Tibial nerve (tissue), 4 donors: ENCODE measurements around the gene PROM2. TPM values are rescaled to one million over a fixed set of nuclear protein-coding genes. Genes with fewer than 3 reads are reported as not detected.

Experiments used
- DNase-seq, 2 donors: peaks; one replicate each; pipeline ENCODE4 v3.0.0-alpha.2; 2019; ENCODE audit warnings: low spot score in 2 of 2
- H3K27ac ChIP-seq, 4 donors: fragments of 200-600 bp; sonication (generic) in 3 of 4; one replicate each; pipeline ENCODE4 v1.5.1; 2017 to 2019; ENCODE audit warnings: mild to moderate bottlenecking in 1 of 4
- H3K27me3 ChIP-seq, 2 donors: fragments of 200-600 bp; sonication (generic) in 1 of 2; one replicate each; pipeline versions ENCODE4 v1.5.1 to v1.6.0; 2017 to 2019
- H3K36me3 ChIP-seq, 3 donors: fragments of 200-600 bp; sonication (generic); one replicate each; pipeline ENCODE4 v1.5.1; 2018 to 2019
- H3K4me1 ChIP-seq, 4 donors: fragments of 200-600 bp; sonication (generic) in 3 of 4; one replicate each; pipeline ENCODE4 v1.5.1; 2017 to 2019
- H3K4me3 ChIP-seq, 4 donors: fragments of 200-600 bp; sonication (generic) in 3 of 4; one replicate each; pipeline ENCODE4 v1.5.1; 2017 to 2019; ENCODE audit warnings: mild to moderate bottlenecking in 1 of 4, moderate library complexity in 1 of 4
- H3K9me3 ChIP-seq, 4 donors: fragments of 200-600 bp; sonication (generic) in 3 of 4; one replicate each; pipeline ENCODE4 v1.5.1; 2017 to 2019
- CTCF ChIP-seq, 5 experiments: fragments of 200-600 bp in 3 of 5; fragments of 450-650 bp in 2 of 5; sonication (generic) in 3 of 5; IDR thresholded peaks; one replicate each; pipeline ENCODE4 v1.5.1; 2016 to 2019; ENCODE audit warnings: antibody characterized with exemption in 5 of 5, mild to moderate bottlenecking in 3 of 5, moderate library complexity in 2 of 5
- EP300 ChIP-seq, 2 donors: sonication (generic); formaldehyde crosslinking; IDR thresholded peaks; one replicate each; pipeline ENCODE4 v1.6.1; 2017; ENCODE audit warnings: antibody characterized with exemption in 2 of 2, mild to moderate bottlenecking in 1 of 2
- POLR2A ChIP-seq, 2 donors: fragments of 450-650 bp; IDR thresholded peaks; one replicate each; pipeline ENCODE4 v1.6.1; 2017; ENCODE audit warnings: antibody characterized with exemption in 2 of 2, mild to moderate bottlenecking in 2 of 2, moderate library complexity in 2 of 2
- WGBS, 2 donors: methylation state at CpG; one replicate each; pipeline ENCODE4 v1.1.5; 2018; 5-methylcytosine and 5-hydroxymethylcytosine counted together
- total RNA-seq, 4 donors: library from RNA; depleted of rRNA; stranded (reverse); fragments of >200 nt; gene quantifications; one replicate each; pipeline ENCODE4 v1.1.0, GENCODE V29; 2016

The PROM2 gene
- total RNA-seq, result 10 to 100 TPM in 1 of 4 donors, 1 to 10 TPM in 3; 2.2 to 12.3 (median 5.3) TPM

GRCh38 chr2:95274291-95275150 lies at the start of gene PROM2:
TSS of gene PROM2 (plus strand) at chr2:95274449. CDS start at chr2:95274586, 137 bp downstream.
- Histone ChIP-seq H3K9me3 (no peaks in the 10 kb centered on the region), H3K27me3 (no peaks in the 10 kb centered on the region), H3K4me3 (no peak within 1 kb of the TSS), H3K4me1 (no peaks in the 10 kb centered on the region), H3K27ac (no peak within 1 kb of the TSS), H3K36me3 (peaks cover 0 to 8% (median 0%) of the 10 kb centered on the region in 3 donors)
- TF ChIP-seq EP300 (IDR thresholded peaks at IDR 0.05), result no peak
- TF ChIP-seq POLR2A (IDR thresholded peaks at IDR 0.05), result no peak
- no peak for TF ChIP-seq CTCF (IDR thresholded peaks at IDR 0.05)
- WGBS, 2 donors, result 79 to 81% methylated on average over 11 to 16 of the region's 17 CpGs
- DNase-seq, result no peak

GRCh38 chr2:95225658-95226057 lies 48.6 kb upstream of the PROM2 start:
- no peak overlapping the region for H3K4me3 ChIP-seq
- no peaks in the 10 kb centered on the region for H3K4me1 ChIP-seq
- H3K27ac ChIP-seq, result no peak overlapping the region
- TF ChIP-seq POLR2A (IDR thresholded peaks at IDR 0.05), result no peak
- TF ChIP-seq CTCF (IDR thresholded peaks at IDR 0.05), result no peak
- no peak for TF ChIP-seq EP300 (IDR thresholded peaks at IDR 0.05)
- H3K9me3 ChIP-seq, result peaks cover 3 to 100% (median 26%) of the 10 kb centered on the region in 4 donors
- peaks cover 0 to 89% (median 0%) of the 10 kb centered on the region in 3 donors for H3K36me3 ChIP-seq
- DNase-seq, result no peak
- no peaks in the 10 kb centered on the region for H3K27me3 ChIP-seq

GRCh38 chr2:95231723-95232122 lies 42.5 kb upstream of the PROM2 start:
- Histone ChIP-seq H3K27ac (no peak overlapping the region), H3K4me3 (no peak overlapping the region), H3K9me3 (peaks cover 0 to 98% (median 17%) of the 10 kb centered on the region in 4 donors), H3K36me3 (peaks cover 0 to 51% (median 0%) of the 10 kb centered on the region in 3 donors), H3K27me3 (no peaks in the 10 kb centered on the region), H3K4me1 (no peaks in the 10 kb centered on the region)
- 43 to 44% methylated on average over 3 of the region's 3 CpGs for WGBS, 2 donors
- TF ChIP-seq EP300 (IDR thresholded peaks at IDR 0.05) (no peak), CTCF (IDR thresholded peaks at IDR 0.05) (peak in 2 of 5 experiments; percentile 19 to 21), POLR2A (IDR thresholded peaks at IDR 0.05) (no peak)
- peak in 1 of 2 donors; percentile 7 for DNase-seq

GRCh38 chr2:95232232-95232631 lies 42.0 kb upstream of the PROM2 start:
- Histone ChIP-seq H3K27me3 (no peaks in the 10 kb centered on the region), H3K4me3 (no peak overlapping the region), H3K27ac (no peak overlapping the region), H3K9me3 (peaks cover 0 to 98% (median 18%) of the 10 kb centered on the region in 4 donors), H3K36me3 (peaks cover 0 to 46% (median 0%) of the 10 kb centered on the region in 3 donors), H3K4me1 (no peaks in the 10 kb centered on the region)
- no peak for DNase-seq
- TF ChIP-seq POLR2A (IDR thresholded peaks at IDR 0.05) (no peak), EP300 (IDR thresholded peaks at IDR 0.05) (no peak), CTCF (IDR thresholded peaks at IDR 0.05) (no peak)
- 84 to 91% methylated on average over 1 of the region's 1 CpG for WGBS, 2 donors

GRCh38 chr2:95234286-95234785 lies 39.9 kb upstream of the PROM2 start:
- Histone ChIP-seq H3K9me3 (peaks cover 0 to 98% (median 23%) of the 10 kb centered on the region in 4 donors), H3K27me3 (no peaks in the 10 kb centered on the region), H3K36me3 (peaks cover 0 to 26% (median 0%) of the 10 kb centered on the region in 3 donors), H3K4me1 (no peaks in the 10 kb centered on the region), H3K4me3 (no peak overlapping the region), H3K27ac (no peak overlapping the region)
- WGBS, 2 donors, result 85% methylated on average over 5 of the region's 5 CpGs
- no peak for DNase-seq
- TF ChIP-seq POLR2A (IDR thresholded peaks at IDR 0.05), result no peak
- no peak for TF ChIP-seq EP300 (IDR thresholded peaks at IDR 0.05)
- TF ChIP-seq CTCF (IDR thresholded peaks at IDR 0.05), result no peak
